ENCODE measurements around the gene CXCL6. TPM values are rescaled to one million over a fixed set of nuclear protein-coding genes. Genes with fewer than 3 reads are reported as not detected.

The CXCL6 gene
- total RNA-seq, 3 donors from 2014 or later = 2.2 to 2.9 TPM; not detected in 1

Other genes with a start within 250 kb of the CXCL6 start
- gene RASSF6, start 216.2 kb upstream of the CXCL6 start, total RNA-seq = 10 to 100 TPM in 1 of 3 donors, 1 to 10 TPM in 1, not detected in 1; 4.6 to 11.7 TPM
- 10 to 100 TPM in 1 of 3 donors, 1 to 10 TPM in 1, under 1 TPM in 1; 0.64 to 33.7 (median 2.6) TPM for gene CXCL8, start 96.1 kb upstream of the CXCL6 start, total RNA-seq
- not detected for gene PF4V1, start 16.6 kb downstream of the CXCL6 start, total RNA-seq
- gene CXCL1, start 32.7 kb downstream of the CXCL6 start, total RNA-seq = 10 to 100 TPM in 2 of 3 donors, under 1 TPM in 1; 0.80 to 31.3 (median 17.7) TPM
- gene PF4, start 145.3 kb downstream of the CXCL6 start, total RNA-seq = not detected
- gene PPBP, start 151.5 kb downstream of the CXCL6 start, total RNA-seq = 1 to 10 TPM; 1.3 to 2.0 (median 1.3) TPM
- under 1 TPM in 1 of 3 donors, not detected in 2; 0.15 TPM for gene CXCL5, start 162.0 kb downstream of the CXCL6 start, total RNA-seq
- 1 to 10 TPM in 2 of 3 donors, under 1 TPM in 1; 0.64 to 5.6 (median 1.3) TPM for gene CXCL3, start 202.0 kb downstream of the CXCL6 start, total RNA-seq

Data from breast epithelium (tissue), 3 donors.